Measurements from ENCODE around the gene UBE2G2.

Gene UBE2G2

DNA sequence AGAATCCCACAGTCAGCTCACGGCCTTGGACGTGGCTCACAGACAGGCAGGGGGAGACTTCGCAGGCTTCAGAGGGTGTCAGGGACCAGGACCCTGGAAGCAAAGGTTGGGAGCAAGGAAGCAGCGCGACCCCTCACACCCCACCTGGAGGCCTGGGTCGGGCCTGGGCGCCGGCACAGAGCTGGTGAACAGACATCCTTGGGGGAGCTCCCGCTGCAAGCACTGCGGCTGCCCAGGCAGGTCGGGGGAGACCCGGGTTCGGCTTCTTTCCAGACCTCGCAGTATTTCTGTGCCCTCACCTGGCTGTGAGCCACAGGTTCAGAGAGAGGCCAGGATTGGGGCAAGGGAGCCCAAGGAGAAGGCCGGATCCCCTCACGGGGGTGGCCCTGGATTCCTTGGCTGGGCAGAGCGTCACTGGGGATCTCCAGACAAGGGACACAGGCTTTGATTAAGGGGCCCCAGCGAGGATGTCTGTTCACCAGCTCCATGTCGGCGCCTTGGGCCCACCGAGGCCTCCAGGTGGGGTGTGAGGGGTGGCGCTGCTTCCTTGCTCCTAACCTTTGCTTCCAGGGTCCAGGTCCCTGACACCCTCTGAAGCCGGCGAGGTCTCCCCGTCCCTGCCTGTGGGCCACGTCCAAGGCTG is 52.4 kb downstream of the UBE2G2 start:
- DNase-seq (ENCODE audit: low read depth), result no peak

- no peak for DNase-seq (ENCODE audit: low read depth)
Measured at GRCh38 chr21:44748621-44749020, 53.0 kb downstream of the UBE2G2 start.

DNA sequence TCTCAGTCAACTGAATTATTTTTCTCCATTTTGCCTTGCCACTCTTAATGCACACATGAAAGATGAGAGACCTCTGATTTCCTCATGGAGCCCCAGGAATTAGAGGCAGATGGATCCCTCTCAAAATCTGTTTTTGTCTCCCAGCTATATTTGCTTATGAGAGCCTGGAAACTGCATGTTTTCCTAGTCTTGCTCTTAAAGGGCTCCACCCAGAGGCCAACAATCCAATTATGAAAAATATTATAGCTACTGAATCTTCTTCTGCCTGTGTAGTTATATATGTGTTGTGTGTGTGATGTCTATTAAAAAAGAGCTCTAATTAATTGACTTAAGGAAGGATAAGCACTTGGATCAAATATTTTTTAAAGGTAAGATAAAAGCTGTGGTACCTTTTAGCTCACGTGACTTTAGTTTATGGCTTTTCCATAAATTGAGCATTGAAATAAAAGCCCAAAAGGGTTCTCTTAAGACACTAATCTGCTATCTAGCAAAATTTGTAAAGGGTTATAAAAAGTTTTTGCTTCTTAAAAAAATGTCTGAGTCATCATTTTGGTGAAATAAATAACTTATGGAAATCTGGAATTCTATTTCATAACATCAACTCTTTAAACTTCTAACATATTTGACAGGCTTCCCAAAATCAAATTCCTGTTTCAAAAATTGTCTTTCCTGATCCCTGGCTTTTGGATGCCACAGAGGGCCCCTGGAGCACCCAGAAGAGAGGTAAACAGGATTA is 59.0 kb downstream of the UBE2G2 start:
- no peak for DNase-seq (ENCODE audit: low read depth)

GRCh38 chr21:44741921-44742320 is 59.7 kb downstream of the UBE2G2 start:
- DNase-seq (ENCODE audit: low read depth), result no peak

- no peak for DNase-seq (ENCODE audit: low read depth)
Measured at GRCh38 chr21:44740742-44741141, 60.9 kb downstream of the UBE2G2 start.

DNA sequence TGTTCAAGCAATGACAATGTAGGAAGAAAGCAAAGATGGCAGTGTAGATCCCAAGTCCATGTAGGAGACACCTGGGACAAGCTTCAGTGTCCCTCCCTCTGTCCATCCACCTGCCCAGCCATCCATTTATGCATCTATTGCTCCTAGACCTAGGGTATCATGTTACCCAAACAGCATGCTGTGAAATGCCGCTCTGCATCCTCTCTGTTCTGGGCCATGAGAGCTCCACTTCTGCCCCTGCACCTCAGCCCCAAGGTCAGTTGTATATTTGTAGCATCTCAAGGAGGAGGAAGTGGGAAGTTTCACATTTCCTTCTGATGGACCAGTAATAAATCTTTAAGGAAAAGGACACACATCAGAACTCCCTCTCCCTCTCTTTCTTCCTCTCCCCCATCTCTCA is 62.3 kb downstream of the UBE2G2 start:
- DNase-seq (ENCODE audit: low read depth), result no peak

GRCh38 chr21:44738621-44739020 is 63.0 kb downstream of the UBE2G2 start:
- no peak for DNase-seq (ENCODE audit: low read depth)

- no peak for DNase-seq (ENCODE audit: low read depth)
Measured at GRCh38 chr21:44737706-44738354, 63.8 kb downstream of the UBE2G2 start.

DNA sequence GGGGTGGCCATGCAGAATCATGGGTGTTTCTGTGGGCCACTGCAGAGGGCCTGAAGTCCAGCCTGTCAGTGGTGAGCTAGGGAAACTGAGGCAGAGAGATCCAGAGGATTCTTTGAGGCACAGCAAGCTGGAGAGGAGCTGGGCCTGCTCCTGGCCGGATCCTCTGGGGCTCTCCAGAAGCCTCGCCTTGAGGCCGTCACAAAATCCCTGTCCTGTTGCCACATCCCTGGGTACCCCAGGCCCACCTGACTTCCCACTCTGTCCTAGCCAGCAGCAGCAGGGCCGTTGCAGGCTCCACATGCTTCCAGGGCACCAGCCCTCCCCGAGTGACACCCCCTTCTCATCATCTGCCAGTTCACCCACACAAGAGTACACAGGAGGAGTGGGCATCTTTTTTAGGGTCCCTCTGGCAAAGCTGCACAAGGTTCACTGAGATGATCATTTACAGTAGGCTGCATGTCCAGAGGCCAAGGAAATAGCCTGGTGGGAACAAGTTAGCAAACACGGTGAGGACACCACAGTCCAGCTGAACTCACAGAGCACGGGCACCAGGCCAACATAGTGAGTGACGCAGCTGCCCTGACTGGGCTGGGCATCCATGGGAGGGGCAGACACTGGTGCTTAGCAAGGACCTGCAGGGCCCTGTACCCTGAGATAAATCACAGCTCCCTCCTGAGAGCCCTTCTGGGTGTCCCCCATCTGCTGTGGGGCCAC is 65.2 kb downstream of the UBE2G2 start:
- no peak for DNase-seq (ENCODE audit: low read depth)

GRCh38 chr21:44735821-44736220 is 65.8 kb downstream of the UBE2G2 start:
- DNase-seq (ENCODE audit: low read depth), result no peak

GRCh38 chr21:44734841-44735240 is 66.8 kb downstream of the UBE2G2 start:
- no peak for DNase-seq (ENCODE audit: low read depth)

DNA sequence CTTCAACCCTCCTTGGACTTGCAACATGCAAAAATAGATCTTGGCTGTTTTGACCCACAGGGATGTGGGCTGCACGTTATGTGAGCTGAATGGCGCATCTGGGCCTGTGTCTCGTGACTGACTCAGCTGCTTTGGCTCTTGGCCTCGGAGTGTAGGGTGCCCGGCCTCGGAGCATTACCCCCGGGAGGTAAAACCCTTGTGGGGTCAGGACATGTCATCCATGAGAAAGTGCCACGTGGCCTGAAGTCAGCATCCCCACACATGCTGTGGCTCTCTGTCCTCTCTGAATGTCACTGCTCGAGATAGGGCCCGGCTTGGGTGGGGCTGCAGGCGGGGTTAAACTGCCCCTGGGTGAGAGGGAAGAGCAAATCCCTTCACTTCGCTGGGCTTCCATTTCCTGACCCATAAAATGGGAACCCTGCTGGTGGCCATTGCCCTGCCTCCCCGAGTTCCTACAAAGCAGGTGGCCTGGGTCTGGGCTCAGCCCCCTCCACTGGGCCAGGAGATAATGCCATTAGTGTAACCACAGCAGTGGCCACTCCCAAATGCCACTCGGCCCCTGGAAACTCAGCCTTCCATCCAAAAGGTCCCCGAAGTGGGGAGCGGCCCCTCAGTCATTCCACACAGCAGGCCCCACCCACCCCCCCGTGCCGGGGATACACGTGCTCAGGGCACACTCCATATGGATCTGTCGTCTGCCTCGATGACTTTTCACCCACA is 67.4 kb downstream of the UBE2G2 start:
- DNase-seq (ENCODE audit: low read depth), result no peak

- DNase-seq (ENCODE audit: low read depth), result no peak
Measured at GRCh38 chr21:44732956-44733355, 68.7 kb downstream of the UBE2G2 start.

DNA sequence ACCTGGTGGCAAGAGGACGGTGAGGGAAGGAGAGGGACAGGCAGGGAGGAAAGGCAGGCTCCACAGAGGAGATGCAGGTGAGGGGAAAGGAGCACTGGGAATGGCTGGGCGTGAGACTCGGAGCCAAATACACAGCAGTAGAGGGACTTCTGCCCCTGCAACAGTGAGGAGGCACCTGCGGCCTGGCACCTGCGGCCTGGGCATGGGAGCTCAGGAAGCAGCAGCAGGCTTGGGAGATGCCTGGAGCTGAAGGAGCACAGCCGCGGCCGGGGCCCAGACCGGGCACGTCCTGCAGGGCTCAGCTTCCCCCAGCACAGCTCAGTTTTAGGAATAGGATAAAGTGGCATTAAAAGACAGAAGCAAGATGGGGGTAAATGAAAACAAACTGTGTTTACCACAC is 69.4 kb downstream of the UBE2G2 start:
- no peak for DNase-seq (ENCODE audit: low read depth)

DNA sequence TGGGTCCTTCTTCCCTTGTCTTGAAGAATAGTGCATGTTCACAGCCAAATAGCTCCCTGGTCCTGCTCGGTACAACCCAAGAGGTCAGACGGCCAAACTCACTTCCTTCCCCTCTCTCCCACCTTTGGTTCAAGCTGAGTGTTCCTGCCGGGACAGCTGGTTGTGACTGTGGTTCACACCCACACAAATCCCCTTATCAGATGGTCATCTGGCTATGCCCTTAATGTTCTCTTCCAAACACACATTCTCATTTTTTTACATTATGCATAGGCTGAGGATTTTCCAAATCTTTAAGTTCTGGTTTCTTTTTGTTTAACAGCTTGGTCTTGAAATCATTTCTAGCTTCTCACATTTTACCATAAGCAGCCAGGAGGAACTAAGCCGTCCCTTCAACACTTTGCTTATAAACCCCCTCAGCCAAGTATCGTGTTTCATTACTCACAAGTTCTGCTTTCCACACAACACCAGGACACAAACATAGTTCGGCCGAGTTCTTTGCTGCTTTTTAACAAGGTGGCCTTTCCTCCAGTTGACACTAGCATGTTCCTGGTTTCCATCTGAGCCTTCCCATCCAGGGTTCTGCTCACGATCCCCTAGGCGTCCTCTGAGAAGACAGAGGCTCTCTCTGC is 70.6 kb downstream of the UBE2G2 start:
- DNase-seq (ENCODE audit: low read depth), result no peak

DNA sequence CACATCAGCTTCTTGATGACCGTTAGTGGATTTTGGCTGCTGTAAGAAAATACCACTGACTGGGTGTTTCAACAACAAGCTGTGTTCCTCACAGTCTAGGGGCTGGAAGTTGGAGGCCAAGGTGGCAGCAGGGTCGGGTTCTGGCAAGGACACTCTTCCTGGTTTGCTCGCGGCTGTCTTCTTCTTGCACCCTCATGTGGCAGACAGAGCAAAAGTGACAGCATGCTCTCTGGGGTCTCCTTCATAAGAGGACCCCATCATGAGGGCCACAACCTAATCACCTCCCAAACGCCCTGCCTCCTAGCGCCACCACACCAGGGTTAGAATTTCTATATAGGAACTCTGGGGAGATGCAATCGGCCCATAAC is 71.6 kb downstream of the UBE2G2 start:
- no peak for DNase-seq (ENCODE audit: low read depth)

GRCh38 chr21:44729336-44730027 is 72.1 kb downstream of the UBE2G2 start:
- DNase-seq (ENCODE audit: low read depth), result no peak

- DNase-seq (ENCODE audit: low read depth), result no peak
Measured at GRCh38 chr21:44728716-44729115, 72.9 kb downstream of the UBE2G2 start.

DNA sequence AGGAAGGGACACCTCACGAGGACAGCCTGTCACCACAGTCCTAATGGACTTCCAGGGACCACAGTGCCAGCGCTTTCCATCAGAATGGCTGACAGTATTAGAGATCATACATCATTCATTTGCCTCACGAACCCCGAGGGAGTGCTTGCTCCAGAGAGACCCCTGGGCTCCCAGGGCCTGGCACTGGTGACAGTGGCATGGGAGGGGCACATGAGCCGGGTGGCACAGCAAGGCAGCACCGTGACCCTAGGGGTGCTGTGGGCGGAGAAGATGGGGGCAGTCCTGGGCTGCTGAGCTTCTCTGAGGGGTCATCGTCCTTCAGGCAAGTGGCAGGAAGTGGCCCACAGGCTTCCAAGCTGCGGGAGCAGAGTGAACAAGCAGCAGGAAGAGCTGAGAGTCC is 73.9 kb downstream of the UBE2G2 start:
- DNase-seq (ENCODE audit: low read depth), result no peak

GRCh38 chr21:44727321-44727720 is 74.3 kb downstream of the UBE2G2 start:
- DNase-seq (ENCODE audit: low read depth), result no peak

DNA sequence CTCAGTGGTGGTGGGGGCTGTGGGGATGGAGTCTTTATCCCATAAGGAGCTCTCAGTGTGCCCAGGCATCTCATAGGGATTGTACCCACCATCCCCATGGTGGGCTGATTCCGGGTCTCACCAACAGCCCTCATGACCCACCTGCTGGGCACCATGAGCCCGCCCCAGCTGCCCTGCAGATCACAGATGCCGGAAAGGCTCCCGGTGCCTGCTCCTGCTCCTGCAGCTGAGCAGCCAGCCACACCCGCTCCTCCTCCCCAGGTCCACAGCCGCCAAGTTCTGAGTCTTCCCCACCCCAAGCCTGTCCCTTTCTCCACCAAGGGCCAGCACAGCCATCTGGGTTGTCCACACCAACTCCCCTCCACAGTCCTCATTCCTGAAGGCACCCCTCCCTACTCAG is 74.8 kb downstream of the UBE2G2 start:
- DNase-seq (ENCODE audit: low read depth), result no peak

All from stimulated activated CD4-positive, alpha-beta T cell treated with anti-CD3 and anti-CD28 coated beads, Interleukin-2, amount 100 ng/mL, for 4 hours (primary cell).